Measurements from ENCODE around the gene ALOX12B.

Gene ALOX12B

DNA sequence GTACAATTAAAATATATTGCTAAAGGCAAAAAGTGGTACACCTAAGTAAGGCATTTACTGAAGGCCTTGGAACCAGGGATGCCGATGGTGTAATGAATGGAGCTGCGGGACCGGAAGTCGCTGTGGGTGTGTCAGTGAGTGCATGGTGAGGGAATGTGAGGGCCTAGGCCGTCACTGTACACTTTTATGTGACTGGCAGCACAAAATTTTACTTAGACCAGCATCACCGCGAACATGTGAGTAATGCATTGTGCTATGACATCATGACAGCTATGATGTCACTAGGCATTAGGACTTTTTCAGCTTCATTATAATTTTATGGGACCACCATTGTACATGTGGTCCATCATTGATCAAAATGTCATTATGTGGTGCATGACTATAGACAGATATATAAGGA, 33.9 kb downstream of the ALOX12B start:
- TF ChIP-seq, protein P1, sequence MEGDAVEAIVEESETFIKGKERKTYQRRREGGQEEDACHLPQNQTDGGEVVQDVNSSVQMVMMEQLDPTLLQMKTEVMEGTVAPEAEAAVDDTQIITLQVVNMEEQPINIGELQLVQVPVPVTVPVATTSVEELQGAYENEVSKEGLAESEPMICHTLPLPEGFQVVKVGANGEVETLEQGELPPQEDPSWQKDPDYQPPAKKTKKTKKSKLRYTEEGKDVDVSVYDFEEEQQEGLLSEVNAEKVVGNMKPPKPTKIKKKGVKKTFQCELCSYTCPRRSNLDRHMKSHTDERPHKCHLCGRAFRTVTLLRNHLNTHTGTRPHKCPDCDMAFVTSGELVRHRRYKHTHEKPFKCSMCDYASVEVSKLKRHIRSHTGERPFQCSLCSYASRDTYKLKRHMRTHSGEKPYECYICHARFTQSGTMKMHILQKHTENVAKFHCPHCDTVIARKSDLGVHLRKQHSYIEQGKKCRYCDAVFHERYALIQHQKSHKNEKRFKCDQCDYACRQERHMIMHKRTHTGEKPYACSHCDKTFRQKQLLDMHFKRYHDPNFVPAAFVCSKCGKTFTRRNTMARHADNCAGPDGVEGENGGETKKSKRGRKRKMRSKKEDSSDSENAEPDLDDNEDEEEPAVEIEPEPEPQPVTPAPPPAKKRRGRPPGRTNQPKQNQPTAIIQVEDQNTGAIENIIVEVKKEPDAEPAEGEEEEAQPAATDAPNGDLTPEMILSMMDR (IDR thresholded peaks at IDR 0.05; ENCODE audit: extremely low read depth, missing control alignments): no peak
- no peak for DNase-seq (ENCODE audit: low spot score)

GRCh38 chr17:8052256-8053252, 35.0 kb downstream of the ALOX12B start:
- TF ChIP-seq, protein P1 (IDR thresholded peaks at IDR 0.05; ENCODE audit: extremely low read depth, missing control alignments): no peak
- no peak for DNase-seq (ENCODE audit: low spot score)

DNA sequence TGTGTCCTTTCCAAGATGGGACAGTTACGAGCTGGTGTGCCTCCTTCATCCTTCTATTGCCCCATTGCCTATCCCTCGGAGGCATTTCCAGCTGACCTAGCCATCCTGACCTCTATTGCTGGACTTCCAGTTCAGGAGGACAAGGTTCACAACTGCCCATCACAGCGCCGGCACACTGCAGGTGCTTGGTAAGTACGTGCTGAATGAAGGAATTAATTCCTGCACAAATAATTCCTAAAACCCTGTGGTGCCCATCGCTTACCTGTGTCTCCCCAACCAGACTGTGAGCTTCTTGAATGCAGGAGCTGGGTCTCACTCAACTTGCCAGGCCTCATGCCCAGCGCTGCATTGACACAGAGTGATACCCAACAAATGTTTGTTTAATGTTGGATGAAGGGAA, 35.7 kb downstream of the ALOX12B start:
- TF ChIP-seq, protein P1 (IDR thresholded peaks at IDR 0.05; ENCODE audit: extremely low read depth, missing control alignments): no peak
- DNase-seq (ENCODE audit: low spot score): no peak

DNA sequence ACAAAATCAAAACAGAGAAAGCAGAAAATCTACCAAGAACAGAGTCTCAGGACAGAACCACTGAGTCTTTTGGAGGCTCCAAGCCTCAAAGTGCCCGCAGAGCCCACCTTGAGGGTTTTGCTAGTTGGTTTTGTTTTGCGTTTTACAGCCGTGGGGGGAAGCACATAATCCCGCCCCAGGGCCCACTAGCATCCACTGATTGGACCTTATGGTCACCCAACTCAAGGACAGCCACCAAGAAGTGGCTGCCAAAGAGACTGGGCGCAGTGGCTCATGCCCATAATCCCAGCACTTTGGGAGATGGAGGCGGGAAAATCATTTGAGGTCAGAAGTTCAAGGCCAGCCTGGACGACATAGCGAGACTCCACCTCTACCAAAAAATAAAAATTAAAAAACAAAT, 38.8 kb downstream of the ALOX12B start:
- TF ChIP-seq, protein P1 (IDR thresholded peaks at IDR 0.05; ENCODE audit: extremely low read depth, missing control alignments): no peak
- no peak for DNase-seq (ENCODE audit: low spot score)

DNA sequence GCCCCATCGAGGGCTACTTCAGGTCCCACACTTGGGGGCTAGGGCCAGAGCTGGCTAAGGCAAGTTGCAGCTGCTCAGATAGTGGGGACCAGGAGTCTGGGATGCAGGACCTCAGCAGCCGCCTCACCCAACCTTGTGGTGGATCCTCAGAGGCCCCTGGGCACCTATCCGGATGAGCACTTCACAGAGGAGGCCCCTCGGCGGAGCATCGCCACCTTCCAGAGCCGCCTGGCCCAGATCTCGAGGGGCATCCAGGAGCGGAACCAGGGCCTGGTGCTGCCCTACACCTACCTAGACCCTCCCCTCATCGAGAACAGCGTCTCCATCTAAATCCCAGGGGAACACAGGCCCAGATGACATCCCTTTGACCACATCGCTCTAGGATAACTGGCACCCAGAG, 39.3 kb downstream of the ALOX12B start:
- no peak for DNase-seq (ENCODE audit: low spot score)
- TF ChIP-seq, protein P1 (IDR thresholded peaks at IDR 0.05; ENCODE audit: extremely low read depth, missing control alignments): no peak

- DNase-seq (ENCODE audit: low spot score): no peak
- TF ChIP-seq, protein P1 (IDR thresholded peaks at IDR 0.05; ENCODE audit: extremely low read depth, missing control alignments): no peak
Measured at GRCh38 chr17:8047769-8048110, 39.8 kb downstream of the ALOX12B start.

DNA sequence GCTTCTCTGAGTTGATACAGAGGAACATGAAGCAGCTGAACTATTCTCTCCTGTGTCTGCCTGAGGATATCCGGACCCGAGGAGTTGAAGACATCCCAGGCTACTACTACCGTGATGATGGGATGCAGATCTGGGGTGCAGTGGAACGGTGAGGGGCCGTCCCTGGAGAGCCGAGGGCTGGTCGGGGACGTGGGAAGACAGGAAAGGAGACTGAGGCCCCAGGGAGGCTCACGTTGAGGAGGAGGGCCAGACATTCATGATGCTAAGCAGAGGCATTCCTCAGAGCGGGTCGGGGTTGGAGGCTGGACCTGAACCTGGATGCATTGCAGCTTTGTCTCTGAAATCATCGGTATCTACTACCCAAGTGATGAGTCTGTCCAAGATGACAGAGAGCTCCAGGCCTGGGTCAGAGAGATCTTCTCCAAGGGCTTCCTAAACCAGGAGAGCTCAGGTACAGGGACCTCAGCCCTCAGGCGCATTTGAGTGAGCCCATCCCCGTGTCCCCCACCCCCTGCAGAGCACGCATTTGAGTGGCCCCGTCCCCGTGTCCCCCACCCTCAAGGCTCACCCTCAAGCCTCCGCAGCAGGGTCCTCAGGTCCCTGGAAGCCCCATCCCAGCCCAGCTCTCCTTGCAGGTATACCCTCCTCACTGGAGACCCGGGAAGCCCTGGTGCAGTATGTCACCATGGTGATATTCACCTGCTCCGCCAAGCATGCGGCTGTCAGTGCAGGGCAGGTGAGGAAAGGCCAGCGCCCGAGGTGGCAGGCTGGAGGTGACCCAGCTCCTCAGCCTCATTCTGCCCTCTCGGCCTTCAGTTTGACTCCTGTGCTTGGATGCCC, 40.4 kb downstream of the ALOX12B start:
- DNase-seq (ENCODE audit: low spot score): no peak
- TF ChIP-seq, protein P1 (IDR thresholded peaks at IDR 0.05; ENCODE audit: extremely low read depth, missing control alignments): no peak

Data from GM20000 (cell line).